Osteocyte (in vitro differentiated cells): ENCODE measurements around the gene IVD. TPM values are rescaled to one million over a fixed set of nuclear protein-coding genes. Genes with fewer than 3 reads are reported as not detected.

Experiments used
- DNase-seq: peaks from one replicate; pipeline ENCODE4 v3.0.0; 2021; ENCODE audit warnings: mixed read lengths; ENCODE audit not compliant: unreplicated experiment; ENCODE audit errors: extremely low spot score
- H3K27ac Mint-ChIP-seq: one replicate; pipeline ENCODE4 v1.8.0; 2021; ENCODE audit warnings: mild to moderate bottlenecking, mixed read lengths; ENCODE audit not compliant: unreplicated experiment
- H3K27me3 Mint-ChIP-seq: one replicate; pipeline ENCODE4 v1.8.0; 2021; ENCODE audit warnings: mixed read lengths; ENCODE audit not compliant: unreplicated experiment
- H3K36me3 Mint-ChIP-seq: one replicate; pipeline ENCODE4 v1.8.0; 2021; ENCODE audit warnings: mixed read lengths; ENCODE audit not compliant: unreplicated experiment
- H3K4me1 Mint-ChIP-seq: one replicate; pipeline ENCODE4 v1.8.0; 2021; ENCODE audit warnings: mixed read lengths; ENCODE audit not compliant: unreplicated experiment
- H3K4me3 Mint-ChIP-seq: one replicate; pipeline ENCODE4 v1.8.0; 2021; ENCODE audit warnings: mild to moderate bottlenecking, moderate library complexity, mixed read lengths; ENCODE audit not compliant: unreplicated experiment
- H3K9me3 Mint-ChIP-seq: one replicate; pipeline ENCODE4 v1.8.0; 2021; ENCODE audit warnings: mixed read lengths; ENCODE audit not compliant: unreplicated experiment
- total RNA-seq: library from RNA; stranded (reverse); gene quantifications from 2 replicates; pipeline ENCODE4 v1.2.1, GENCODE V29; 2021
- TF ChIP-seq, protein P1 (sequence below): fragments of 200-600 bp; sonication (generic); IDR thresholded peaks from 2 replicates; pipeline ENCODE4 v1.5.0; 2021; ENCODE audit warnings: antibody characterized with exemption, mild to moderate bottlenecking, moderate library complexity

The IVD gene
- total RNA-seq, 1 donor from 2014 or later: 62.0 TPM

DNA sequence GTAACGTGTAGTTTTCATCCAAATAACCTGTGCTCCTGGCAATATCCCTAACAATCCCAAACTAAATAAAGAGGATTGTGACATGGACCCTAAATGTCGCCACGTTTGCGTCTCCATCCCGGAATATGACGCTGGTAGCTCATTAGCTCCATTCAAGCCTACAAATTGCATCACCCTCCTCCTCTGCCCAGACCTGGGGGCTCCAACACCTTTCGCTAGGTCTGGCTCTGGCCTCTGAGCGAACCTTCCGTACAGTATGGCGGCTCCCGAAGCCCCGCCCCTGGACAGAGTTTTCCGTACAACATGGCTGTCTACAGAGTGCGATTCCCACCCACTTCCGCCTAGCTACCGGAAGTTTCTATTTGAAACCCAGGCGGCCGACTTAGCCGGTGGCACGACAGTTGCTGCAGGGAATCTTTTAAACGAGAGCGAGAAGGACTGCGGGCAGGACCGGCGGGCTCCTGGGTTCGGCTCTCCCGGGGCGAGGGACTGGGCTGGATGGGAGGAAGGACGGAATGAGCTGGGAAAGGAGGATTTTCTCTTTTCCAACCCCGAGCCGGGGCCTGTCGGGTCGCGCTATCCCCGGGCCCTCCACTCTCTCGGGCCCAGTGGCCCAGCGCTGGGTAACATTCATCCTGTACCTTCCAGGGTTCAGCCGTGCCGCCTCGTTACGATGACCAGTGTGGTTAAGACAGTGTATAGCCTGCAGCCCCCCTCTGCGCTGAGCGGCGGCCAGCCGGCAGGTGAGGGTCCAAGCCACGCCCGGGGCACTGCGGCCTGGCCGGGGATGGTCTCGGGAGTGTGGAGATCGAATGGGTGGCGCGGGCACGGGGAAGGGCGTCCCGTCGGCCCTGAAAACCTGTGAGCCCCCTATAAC, 22.8 kb upstream of the IVD start, which contains the start of gene KNSTRN:
Gene KNSTRN (plus strand): TSS at position 142 of the 877 bp plus-strand sequence. CDS start 115 bp downstream, at position 257.
- Mint-ChIP-seq H3K27ac (peak within 1 kb of the TSS; percentile 82), H3K4me1 (peaks cover 41% of the 10 kb centered on the region), H3K9me3 (no peaks in the 10 kb centered on the region), H3K36me3 (peaks cover 6% of the 10 kb centered on the region), H3K27me3 (no peaks in the 10 kb centered on the region), H3K4me3 (peak within 1 kb of the TSS; percentile 96)
- TF ChIP-seq, protein P1, sequence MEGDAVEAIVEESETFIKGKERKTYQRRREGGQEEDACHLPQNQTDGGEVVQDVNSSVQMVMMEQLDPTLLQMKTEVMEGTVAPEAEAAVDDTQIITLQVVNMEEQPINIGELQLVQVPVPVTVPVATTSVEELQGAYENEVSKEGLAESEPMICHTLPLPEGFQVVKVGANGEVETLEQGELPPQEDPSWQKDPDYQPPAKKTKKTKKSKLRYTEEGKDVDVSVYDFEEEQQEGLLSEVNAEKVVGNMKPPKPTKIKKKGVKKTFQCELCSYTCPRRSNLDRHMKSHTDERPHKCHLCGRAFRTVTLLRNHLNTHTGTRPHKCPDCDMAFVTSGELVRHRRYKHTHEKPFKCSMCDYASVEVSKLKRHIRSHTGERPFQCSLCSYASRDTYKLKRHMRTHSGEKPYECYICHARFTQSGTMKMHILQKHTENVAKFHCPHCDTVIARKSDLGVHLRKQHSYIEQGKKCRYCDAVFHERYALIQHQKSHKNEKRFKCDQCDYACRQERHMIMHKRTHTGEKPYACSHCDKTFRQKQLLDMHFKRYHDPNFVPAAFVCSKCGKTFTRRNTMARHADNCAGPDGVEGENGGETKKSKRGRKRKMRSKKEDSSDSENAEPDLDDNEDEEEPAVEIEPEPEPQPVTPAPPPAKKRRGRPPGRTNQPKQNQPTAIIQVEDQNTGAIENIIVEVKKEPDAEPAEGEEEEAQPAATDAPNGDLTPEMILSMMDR: no peak
- DNase-seq: peak; percentile 95

DNA sequence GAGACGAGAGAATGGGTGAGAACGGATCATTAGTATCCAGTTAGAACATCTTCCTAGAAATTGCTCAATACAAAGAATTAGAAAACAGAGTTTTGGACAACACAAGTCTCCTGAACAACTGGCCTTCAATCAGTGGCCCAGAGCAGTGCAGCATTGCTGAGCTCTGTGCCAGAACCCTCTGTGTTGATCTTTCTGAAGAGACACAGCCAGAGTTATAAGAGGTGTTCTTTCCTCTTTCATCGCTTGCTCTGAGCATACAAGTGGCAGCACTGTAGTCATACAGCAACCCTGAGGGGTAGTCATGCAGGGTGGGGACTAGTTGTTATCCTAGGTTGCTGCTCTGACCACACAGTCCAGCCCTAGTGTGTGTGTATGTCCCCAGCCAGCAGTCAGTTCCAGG, 19.1 kb upstream of the IVD start:
- Mint-ChIP-seq H3K4me3 (no peak overlapping the region), H3K4me1 (peaks cover 27% of the 10 kb centered on the region), H3K27me3 (no peaks in the 10 kb centered on the region), H3K9me3 (no peaks in the 10 kb centered on the region), H3K36me3 (peaks cover 22% of the 10 kb centered on the region), H3K27ac (no peak overlapping the region)
- TF ChIP-seq, protein P1: no peak
- no peak for DNase-seq

DNA sequence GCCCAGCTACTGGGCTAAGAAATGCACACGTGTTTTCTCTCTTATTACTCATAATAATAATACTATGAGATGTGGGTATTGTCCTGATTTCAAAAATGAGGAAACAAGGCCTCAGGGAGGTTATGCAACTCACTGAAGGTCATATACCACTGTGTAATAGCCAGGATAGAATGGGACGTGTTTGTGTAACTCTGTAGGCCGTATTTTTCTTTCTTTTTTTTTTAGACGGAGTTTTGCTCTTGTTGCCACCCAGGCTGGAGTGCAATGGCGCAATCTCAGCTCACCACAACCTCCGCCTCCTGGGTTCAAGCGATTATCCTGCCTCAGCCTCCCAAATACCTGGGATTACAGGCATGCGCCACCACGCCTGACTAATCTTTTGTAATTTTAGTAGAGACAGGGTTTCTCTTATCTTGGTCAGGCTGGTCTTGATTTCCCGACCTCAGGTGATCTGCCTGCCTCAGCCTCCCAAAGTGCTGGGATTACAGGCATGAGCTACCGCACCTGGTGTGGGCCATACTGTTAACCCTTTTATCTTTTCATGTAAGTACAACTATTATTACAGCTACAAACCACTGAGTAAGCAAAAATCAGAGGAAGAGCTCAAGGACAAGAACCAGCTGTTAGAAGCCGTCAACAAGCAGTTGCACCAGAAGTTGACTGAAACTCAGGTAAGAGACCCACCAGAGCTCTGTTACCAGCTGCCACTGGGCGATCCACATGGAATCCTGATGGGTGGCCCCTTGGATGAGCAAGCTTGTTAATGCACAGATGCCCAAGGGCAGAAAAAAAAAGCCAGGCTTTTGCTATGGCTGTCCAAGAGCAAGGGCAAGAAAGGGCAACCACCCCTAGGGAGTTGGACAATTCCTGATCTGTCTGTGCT, 16.4 kb upstream of the IVD start:
- peaks cover 37% of the 10 kb centered on the region for H3K36me3 Mint-ChIP-seq
- no peaks in the 10 kb centered on the region for H3K9me3 Mint-ChIP-seq
- no peak overlapping the region for H3K27ac Mint-ChIP-seq
- H3K4me3 Mint-ChIP-seq: no peak overlapping the region
- TF ChIP-seq, protein P1: no peak
- H3K4me1 Mint-ChIP-seq: peaks cover 13% of the 10 kb centered on the region
- DNase-seq: no peak
- H3K27me3 Mint-ChIP-seq: no peaks in the 10 kb centered on the region

DNA sequence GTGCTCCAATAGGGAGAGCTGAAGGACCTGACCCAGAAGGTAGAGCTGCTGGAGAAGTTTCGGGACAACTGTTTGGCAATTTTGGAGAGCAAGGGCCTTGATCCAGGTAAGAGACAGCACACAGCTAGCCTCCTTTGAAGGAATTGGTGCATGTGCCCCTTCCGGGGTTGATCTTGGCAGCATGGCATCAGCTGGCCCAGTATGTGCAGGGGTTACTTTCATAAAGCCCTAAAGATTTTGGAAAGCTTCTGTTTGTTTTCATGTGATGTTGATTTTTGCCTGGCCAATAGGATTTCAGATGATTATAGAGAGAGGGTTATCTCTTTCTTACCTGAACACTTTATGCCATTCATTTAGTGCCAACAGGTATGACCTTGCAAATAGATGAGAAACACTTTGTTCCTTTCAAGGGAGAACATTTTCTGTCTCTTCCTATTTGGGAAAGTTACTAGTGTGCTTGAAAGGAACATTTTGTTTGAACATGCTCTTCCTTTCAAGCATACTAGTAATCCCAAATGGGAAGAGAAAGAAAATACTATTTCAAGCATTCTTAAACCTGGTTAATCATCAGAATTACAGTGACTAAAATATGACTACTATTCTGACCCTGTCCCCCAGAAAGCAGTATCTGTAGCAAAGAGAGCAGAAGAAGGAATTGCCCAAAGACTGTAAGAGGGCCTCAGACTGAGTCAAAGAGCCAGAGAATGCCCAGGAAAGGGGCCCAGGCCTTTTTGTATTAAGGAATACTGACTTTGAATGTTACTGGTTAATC, 15.6 kb upstream of the IVD start:
- TF ChIP-seq, protein P1: no peak
- no peak for DNase-seq
- Mint-ChIP-seq H3K27ac (no peak overlapping the region), H3K27me3 (no peaks in the 10 kb centered on the region), H3K36me3 (peaks cover 37% of the 10 kb centered on the region), H3K4me1 (peaks cover 5% of the 10 kb centered on the region), H3K4me3 (no peak overlapping the region), H3K9me3 (no peaks in the 10 kb centered on the region)
